Activated naive CD8-positive, alpha-beta T cell treated with anti-CD3 and anti-CD28 coated beads, Interleukin-2, amount 50 U/mL, for 24 hours (primary cell): ENCODE results near the gene RAB19.
A peak's percentile ranks its signal among the peaks of the same experiment; 100 is the strongest.
"Not testable (repeated sequence)": the region's sequence is repeated elsewhere in the genome, so short reads cannot be mapped to it uniquely, and the experiment has no call there.

ENCODE experiments used
- ATAC-seq: fragments of 150-1000 bp; cut with Tn5 transposase; one replicate; pipeline ENCODE4 v1.10.0; 2021
- DNase-seq: peaks from one replicate; pipeline ENCODE4 v3.0.0; 2021
- H3K27ac Mint-ChIP-seq: one replicate; pipeline ENCODE4 v1.8.0; 2021; ENCODE audit warnings: mild to moderate bottlenecking, mixed read lengths
- H3K27me3 Mint-ChIP-seq: one replicate; pipeline ENCODE4 v1.8.0; 2021; ENCODE audit warnings: mixed read lengths
- H3K36me3 Mint-ChIP-seq: one replicate; pipeline ENCODE4 v1.8.0; 2021; ENCODE audit warnings: low read depth, mixed read lengths
- H3K4me1 Mint-ChIP-seq: one replicate; pipeline ENCODE4 v1.8.0; 2021; ENCODE audit warnings: mixed read lengths
- H3K4me3 Mint-ChIP-seq: one replicate; pipeline ENCODE4 v1.8.0; 2021; ENCODE audit warnings: mild to moderate bottlenecking, moderate library complexity, mixed read lengths
- H3K9me3 Mint-ChIP-seq: one replicate; pipeline ENCODE4 v1.8.0; 2021; ENCODE audit warnings: mixed read lengths

The RAB19 gene

DNA sequence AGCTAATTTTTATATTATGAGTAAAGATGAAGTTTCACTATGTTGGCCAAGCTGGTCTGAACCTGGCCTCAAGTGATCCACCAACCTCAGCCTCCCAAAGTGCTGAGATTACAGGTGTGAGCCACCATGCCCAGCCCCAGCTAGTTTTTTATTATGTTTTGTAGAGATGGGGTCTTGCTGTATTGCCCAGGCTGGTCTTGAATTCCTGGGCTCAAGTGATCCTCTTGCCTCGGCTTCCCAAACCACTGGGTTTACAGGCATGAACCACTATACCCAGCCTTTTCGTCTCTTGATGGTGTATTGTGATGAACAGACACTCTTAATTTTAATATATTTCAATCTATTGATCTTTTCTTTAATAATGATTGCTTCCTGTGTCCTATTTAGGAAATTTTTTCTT, 17.7 kb downstream of the RAB19 start:
- no peaks in the 10 kb centered on the region for H3K27me3 Mint-ChIP-seq
- no peak for DNase-seq
- ATAC-seq, result no peak
- H3K4me1 Mint-ChIP-seq, result peaks cover 3% of the 10 kb centered on the region
- H3K4me3 Mint-ChIP-seq, result no peak overlapping the region
- H3K9me3 Mint-ChIP-seq, result no peaks in the 10 kb centered on the region
- H3K36me3 Mint-ChIP-seq, result no peaks in the 10 kb centered on the region
- no peak overlapping the region for H3K27ac Mint-ChIP-seq

DNA sequence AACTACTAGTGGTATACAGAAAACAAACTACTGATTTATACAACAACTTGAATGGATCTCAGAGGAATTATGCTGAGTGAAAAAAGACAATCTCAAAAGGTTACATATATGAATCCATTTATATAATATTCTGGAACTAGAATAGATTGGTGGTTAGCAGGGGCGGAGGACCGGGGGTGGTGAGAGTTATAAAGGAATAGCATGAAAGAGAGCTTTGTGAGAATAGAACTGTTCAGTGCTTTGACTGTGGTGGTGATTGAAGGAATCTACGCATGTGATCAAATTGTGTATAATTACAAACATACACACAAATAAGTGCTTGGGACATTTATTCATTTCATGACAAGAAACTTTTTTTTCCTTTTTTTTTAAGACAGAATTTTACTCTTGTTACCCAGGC, 19.6 kb downstream of the RAB19 start:
- Mint-ChIP-seq H3K27me3 (no peaks in the 10 kb centered on the region), H3K36me3 (no peaks in the 10 kb centered on the region), H3K4me3 (no peak overlapping the region), H3K4me1 (no peaks in the 10 kb centered on the region), H3K27ac (no peak overlapping the region), H3K9me3 (no peaks in the 10 kb centered on the region)
- DNase-seq (no peak), ATAC-seq (no peak)

DNA sequence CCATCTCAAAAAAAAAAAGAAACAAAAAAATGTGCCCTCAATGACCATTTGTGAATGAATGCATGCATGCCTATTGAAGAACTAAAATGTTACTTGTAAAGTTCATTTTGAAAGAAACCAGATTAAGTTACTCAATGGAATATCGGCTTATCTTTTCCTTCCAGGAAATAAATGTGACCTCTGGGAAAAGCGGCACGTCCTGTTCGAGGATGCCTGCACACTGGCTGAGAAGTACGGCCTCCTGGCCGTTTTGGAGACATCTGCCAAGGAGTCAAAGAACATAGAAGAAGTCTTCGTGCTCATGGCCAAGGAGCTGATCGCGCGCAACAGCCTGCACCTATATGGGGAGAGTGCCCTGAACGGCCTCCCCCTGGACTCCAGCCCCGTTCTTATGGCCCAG, 21.9 kb downstream of the RAB19 start:
- no peak overlapping the region for H3K4me3 Mint-ChIP-seq
- no peak for DNase-seq
- no peaks in the 10 kb centered on the region for H3K9me3 Mint-ChIP-seq
- no peaks in the 10 kb centered on the region for H3K27me3 Mint-ChIP-seq
- no peak overlapping the region for H3K27ac Mint-ChIP-seq
- no peak for ATAC-seq
- H3K36me3 Mint-ChIP-seq, result no peaks in the 10 kb centered on the region
- H3K4me1 Mint-ChIP-seq, result no peaks in the 10 kb centered on the region

DNA sequence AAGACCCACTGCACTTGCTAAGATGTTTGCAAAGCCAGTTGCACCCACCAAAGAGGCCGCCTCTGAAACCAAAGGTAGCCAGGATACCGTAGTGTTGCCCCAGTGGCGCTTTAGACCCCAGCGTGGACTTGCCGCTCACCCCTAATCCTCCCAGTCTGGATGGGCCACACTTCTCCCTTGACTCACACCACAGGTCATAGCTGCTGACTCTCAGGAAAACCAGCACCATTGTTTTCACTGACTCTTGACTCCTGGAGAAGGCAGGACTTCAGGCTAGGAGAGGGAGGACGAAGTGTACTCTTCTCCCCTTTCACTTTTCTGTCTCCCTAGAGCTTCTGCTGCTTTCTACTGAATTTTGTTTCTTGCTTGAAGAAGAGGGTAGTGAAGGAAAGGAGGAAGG, 22.3 kb downstream of the RAB19 start:
- Mint-ChIP-seq H3K36me3 (no peaks in the 10 kb centered on the region), H3K9me3 (no peaks in the 10 kb centered on the region), H3K4me3 (no peak overlapping the region), H3K27ac (no peak overlapping the region), H3K27me3 (no peaks in the 10 kb centered on the region), H3K4me1 (no peaks in the 10 kb centered on the region)
- ATAC-seq (no peak), DNase-seq (no peak)

DNA sequence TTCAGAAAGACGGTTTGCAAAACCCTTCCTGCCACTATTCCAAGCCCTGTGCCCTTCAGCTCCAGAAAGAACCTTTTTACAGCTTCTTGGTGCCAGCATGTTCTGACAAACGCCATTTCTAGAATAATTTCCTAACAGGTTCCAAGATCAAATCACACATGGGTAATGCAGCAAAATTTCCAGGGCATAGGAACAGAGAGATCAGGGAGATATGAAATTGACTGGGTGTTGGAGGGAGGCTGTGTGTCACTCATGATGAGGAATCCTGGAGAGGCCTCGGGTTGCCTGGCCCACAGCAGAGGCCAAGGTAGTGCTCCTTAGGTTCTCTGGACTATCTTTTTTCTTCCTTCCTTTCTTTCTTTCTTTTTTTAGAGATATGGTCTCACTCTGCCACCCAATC, 29.5 kb downstream of the RAB19 start:
- no peaks in the 10 kb centered on the region for H3K4me1 Mint-ChIP-seq
- H3K4me3 Mint-ChIP-seq, result no peak overlapping the region
- no peak for ATAC-seq
- no peak for DNase-seq
- H3K9me3 Mint-ChIP-seq, result no peaks in the 10 kb centered on the region
- H3K36me3 Mint-ChIP-seq, result no peaks in the 10 kb centered on the region
- no peak overlapping the region for H3K27ac Mint-ChIP-seq
- H3K27me3 Mint-ChIP-seq, result peaks cover 3% of the 10 kb centered on the region

DNA sequence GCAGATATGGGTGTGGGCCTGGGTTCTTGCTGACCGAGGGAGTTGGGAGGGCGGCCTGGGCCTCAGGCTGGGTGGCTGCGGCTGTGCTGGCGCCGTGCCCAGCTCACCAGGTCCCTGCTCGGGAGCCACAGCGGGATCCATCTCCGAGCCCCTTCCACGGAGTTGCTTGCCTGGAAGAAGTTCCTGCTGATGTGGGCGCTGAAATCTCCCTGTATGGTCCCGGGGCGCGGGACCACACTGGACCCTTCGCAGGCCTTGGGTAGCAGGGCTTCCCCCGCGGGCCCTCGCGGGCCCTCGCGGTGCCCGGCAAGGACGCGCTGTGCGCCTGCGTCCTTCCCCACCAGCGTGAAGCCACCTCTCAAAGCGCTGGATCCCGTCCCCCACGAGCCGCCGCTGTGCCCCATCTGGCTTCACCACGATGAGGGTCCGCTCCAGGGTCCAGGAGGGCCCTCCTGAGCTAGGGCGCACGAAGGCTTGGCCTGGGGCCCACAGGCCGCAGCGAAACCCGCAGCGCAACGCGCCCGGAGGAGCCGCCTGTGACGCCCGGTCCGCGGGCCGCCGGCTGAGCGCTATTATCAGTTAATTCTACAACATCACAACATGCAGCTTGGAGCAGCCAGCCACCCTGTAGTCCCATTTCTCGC, 31.5 kb downstream of the RAB19 start:
- peaks cover 7% of the 10 kb centered on the region for H3K4me1 Mint-ChIP-seq
- H3K4me3 Mint-ChIP-seq, result no peak overlapping the region
- DNase-seq (no peak), ATAC-seq (no peak)
- no peaks in the 10 kb centered on the region for H3K36me3 Mint-ChIP-seq
- peaks cover 4% of the 10 kb centered on the region for H3K27me3 Mint-ChIP-seq
- H3K27ac Mint-ChIP-seq, result no peak overlapping the region
- H3K9me3 Mint-ChIP-seq, result no peaks in the 10 kb centered on the region

DNA sequence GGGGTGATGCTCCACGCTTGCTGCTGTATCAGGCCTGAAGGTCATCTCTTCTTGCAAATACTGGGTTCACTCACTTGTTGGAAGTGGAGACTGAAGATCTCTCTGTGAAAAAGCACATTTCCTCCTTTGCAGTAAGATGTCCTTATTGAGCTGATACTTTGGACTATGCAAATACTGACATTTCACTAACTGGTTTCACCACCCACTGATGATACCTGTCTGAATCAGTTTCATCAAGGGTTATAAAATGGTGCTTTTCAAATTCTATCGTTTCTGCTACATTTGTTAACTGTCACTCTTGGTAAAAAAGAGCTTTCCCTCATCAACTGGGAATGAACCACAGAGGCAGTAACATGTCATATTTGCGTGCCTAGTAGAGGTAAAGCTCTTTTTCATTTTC, 35.5 kb downstream of the RAB19 start:
- peak; percentile 76 for ATAC-seq
- Mint-ChIP-seq H3K9me3 (no peaks in the 10 kb centered on the region), H3K4me1 (peaks cover 7% of the 10 kb centered on the region), H3K4me3 (no peak overlapping the region), H3K36me3 (no peaks in the 10 kb centered on the region), H3K27ac (no peak overlapping the region), H3K27me3 (peaks cover 3% of the 10 kb centered on the region)
- no peak for DNase-seq

DNA sequence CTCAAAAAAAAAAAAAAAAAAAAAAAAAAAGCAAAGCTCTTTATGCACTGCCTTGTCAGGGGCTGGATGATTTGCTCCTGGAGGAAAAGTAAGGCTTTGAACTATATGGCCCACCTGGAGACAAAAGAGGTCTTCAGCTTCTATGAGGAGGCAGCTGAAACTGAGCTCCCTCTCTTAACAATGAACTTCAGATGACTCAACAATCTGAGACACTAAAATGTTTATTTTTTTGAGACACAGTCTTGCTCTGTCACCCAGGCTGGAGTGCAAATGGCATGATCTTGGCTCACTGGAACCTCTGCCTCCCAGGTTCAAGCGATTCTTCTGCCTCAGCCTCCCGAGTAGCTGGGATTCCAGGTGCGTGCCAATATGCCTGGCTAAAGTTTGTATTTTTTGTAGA, 36.7 kb downstream of the RAB19 start:
- H3K9me3 Mint-ChIP-seq, result no peaks in the 10 kb centered on the region
- peaks cover 1% of the 10 kb centered on the region for H3K27me3 Mint-ChIP-seq
- DNase-seq, result no peak
- H3K36me3 Mint-ChIP-seq, result no peaks in the 10 kb centered on the region
- no peak for ATAC-seq
- H3K4me3 Mint-ChIP-seq, result no peak overlapping the region
- H3K27ac Mint-ChIP-seq, result no peak overlapping the region
- peaks cover 7% of the 10 kb centered on the region for H3K4me1 Mint-ChIP-seq

DNA sequence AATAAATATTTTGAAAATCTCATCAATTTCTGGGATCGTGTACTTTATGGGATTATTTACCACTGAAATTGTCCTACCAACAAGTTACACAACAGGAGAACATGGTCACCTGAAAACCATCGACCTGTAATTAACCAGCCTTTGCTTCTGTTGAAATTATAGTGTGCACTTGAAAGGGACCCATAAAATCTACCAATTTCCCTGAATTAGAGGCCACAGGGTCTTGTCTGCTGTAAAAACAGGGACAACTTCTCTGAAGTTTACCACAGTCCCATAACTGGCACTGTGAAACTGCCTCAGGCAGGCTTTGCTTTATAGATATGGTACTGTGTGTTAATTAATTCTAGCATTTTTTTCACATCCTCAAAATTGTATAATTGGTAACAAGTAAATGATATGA, 37.7 kb downstream of the RAB19 start:
- ATAC-seq (no peak), DNase-seq (no peak)
- Mint-ChIP-seq H3K4me1 (peaks cover 7% of the 10 kb centered on the region), H3K27ac (no peak overlapping the region), H3K27me3 (peaks cover 1% of the 10 kb centered on the region), H3K4me3 (no peak overlapping the region), H3K9me3 (no peaks in the 10 kb centered on the region), H3K36me3 (no peaks in the 10 kb centered on the region)

DNA sequence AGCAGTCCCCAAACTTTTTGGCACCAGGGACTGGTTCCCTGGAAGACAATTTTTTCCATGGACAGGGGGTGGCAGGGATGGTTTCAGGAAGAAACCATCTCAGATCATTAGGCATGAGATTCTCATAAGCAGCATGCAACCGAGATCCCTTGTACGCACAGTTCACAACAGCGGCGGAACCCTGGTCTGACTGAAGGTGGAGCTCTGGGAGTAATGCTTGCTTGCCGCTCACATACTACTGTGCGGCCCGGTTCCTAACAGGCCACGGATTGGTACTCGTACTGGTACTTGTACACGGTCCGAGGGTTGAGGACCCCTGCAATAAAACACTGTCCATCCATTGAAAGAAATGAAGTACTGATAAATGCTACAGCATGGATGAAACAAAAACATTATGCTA, 42.6 kb downstream of the RAB19 start:
- H3K4me1 Mint-ChIP-seq, result peaks cover 13% of the 10 kb centered on the region
- H3K27ac Mint-ChIP-seq, result no peak overlapping the region
- H3K27me3 Mint-ChIP-seq, result no peaks in the 10 kb centered on the region
- ATAC-seq, result no peak
- no peak for DNase-seq
- H3K4me3 Mint-ChIP-seq, result no peak overlapping the region
- H3K36me3 Mint-ChIP-seq, result no peaks in the 10 kb centered on the region
- H3K9me3 Mint-ChIP-seq, result no peaks in the 10 kb centered on the region

DNA sequence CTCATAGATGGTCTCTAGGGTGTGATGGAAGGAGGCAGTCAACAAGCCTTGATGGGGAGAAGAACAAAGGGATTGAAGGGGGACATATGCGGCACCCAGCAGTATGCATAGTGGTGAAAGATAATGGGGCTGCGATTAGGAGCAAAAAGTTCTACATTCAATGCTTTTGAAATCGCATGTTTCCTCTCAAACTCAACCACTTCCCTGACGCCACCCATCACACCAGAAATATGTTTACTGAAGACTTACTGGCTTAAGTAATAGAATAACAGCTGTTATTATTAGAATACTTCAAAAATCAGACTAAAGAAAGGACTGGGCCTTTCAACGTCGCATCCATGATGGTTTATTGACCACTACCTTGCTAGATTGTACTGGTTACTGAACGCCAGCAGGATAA, 44.0 kb downstream of the RAB19 start:
- H3K36me3 Mint-ChIP-seq, result peaks cover 3% of the 10 kb centered on the region
- no peak overlapping the region for H3K27ac Mint-ChIP-seq
- H3K4me3 Mint-ChIP-seq, result no peak overlapping the region

DNA sequence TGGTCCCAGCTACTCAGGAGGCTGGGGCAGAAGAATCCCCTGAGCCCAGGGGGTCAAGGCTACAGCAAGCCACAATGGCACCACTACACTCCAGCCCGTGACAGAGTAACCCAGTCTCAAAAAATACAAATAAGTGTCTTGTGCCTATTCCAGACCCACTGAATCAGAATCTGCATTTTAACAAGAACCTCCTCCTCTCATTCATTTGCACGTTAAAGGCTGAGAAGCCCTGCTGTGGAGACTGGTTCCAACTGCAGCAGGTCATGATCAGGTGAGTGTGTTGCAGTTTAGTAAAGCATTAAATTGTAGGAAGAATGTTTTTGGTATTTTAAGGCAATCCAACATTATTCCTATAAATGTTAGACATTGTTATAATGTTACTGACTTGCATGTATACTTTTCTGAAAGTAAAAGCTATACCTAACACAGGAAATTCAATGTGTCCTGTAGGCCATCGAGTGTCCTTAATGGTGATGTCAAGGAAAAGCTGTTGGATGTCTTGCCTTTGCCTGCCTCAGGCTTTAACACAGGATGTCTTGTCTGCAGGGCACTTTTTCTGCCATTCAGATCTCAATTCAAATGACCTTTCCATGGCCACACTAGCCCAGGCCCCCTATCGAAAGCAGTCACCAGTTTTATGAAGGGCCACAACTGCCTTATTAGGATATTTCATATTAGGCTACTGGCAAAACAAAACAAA, 45.1 kb downstream of the RAB19 start:
- Mint-ChIP-seq H3K4me3 (no peak overlapping the region), H3K4me1 (peaks cover 16% of the 10 kb centered on the region), H3K9me3 (no peaks in the 10 kb centered on the region), H3K27me3 (no peaks in the 10 kb centered on the region), H3K27ac (no peak overlapping the region), H3K36me3 (peaks cover 8% of the 10 kb centered on the region)
- ATAC-seq, result no peak
- no peak for DNase-seq

More for the DNA sequence above, 44.0 kb downstream of the RAB19 start:
- H3K9me3 Mint-ChIP-seq, result no peaks in the 10 kb centered on the region
- H3K4me1 Mint-ChIP-seq, result peaks cover 16% of the 10 kb centered on the region
- ATAC-seq (no peak), DNase-seq (no peak)
- H3K27me3 Mint-ChIP-seq, result no peaks in the 10 kb centered on the region

DNA sequence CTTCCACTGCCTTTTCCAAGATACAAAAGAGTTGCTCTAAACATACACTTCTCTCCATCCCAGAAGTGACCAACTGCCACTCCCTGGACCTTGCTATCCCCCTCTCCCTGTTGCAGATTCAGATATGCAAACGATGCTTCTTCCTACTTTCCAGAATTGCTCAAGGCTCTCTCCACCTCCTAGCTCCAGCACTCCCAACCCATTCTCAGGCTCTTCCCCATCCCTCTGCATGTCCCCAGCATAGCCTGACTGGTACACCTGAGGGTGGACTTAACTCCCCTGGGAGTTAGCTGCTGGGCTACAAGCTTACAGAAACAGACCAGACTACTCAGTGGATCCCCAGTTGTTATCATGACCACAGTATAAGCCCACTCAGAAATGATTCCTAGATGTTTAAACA, 47.9 kb downstream of the RAB19 start:
- H3K27me3 Mint-ChIP-seq, result no peaks in the 10 kb centered on the region
- peak overlapping the region; percentile 18 for H3K27ac Mint-ChIP-seq
- H3K36me3 Mint-ChIP-seq, result peaks cover 28% of the 10 kb centered on the region
- H3K4me1 Mint-ChIP-seq, result peaks cover 27% of the 10 kb centered on the region
- H3K4me3 Mint-ChIP-seq, result no peak overlapping the region
- DNase-seq, result no peak
- ATAC-seq, result no peak
- no peaks in the 10 kb centered on the region for H3K9me3 Mint-ChIP-seq

DNA sequence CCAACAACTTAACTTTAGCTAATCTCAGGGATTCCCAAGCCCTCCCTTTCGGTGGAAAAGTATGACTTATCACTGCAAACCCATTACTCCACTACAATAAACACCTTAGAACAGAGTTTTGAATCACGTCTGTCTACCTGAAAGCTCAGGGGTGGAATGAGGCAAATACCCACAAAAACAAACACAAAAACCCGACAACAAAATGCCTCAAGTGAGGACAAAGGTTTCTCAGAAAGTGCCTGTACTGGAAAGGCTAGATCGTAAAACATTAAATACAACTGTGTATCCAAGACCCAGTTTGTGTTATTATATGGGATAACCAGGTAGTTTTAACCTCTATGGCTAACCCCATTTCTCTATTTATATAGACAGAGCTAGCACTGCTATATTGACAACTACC, 49.4 kb downstream of the RAB19 start:
- ATAC-seq (no peak), DNase-seq (no peak)
- Mint-ChIP-seq H3K36me3 (peaks cover 34% of the 10 kb centered on the region), H3K27ac (no peak overlapping the region), H3K27me3 (no peaks in the 10 kb centered on the region), H3K9me3 (no peaks in the 10 kb centered on the region), H3K4me3 (no peak overlapping the region), H3K4me1 (peaks cover 33% of the 10 kb centered on the region)

DNA sequence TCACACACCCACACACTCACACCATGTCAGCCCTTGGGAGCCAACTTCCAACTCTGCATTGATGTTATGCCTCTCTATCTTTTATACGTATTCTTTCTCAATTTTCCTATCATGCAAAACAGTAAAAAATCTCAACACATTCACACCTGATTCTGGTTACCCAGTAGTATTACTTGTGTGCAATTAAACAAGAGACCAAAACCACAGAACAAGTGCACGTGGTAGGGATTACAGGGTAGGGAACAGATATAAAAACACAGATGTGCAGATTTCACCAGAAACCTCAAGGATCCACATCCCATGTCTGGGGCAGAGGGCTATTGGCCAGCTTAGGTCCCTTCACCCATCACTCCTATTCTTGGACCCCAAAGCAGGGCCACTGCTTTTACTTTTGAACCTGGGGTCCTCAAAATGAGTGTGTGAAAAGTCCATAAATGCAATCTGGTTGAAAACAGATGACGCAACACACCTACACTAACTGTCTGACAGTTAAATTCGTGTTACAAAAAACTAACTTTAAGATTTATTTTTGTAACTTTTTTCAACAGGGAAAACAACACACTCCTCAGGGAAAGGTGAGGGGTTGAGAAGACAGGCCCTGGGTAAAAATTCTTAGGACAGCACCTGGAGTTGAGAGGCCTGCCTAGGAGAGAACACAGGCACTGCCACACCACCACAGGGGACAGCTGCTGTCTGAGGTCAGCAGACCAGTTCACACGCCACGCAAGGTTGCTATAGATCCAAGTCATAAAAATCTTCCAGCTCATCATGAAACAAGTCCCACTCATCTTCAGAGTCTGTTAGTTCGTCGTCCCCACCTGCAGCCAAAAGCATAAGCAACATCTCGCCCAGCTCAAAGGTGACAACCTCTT, 50.2 kb downstream of the RAB19 start:
- Mint-ChIP-seq H3K4me1 (peaks cover 33% of the 10 kb centered on the region), H3K36me3 (peaks cover 39% of the 10 kb centered on the region), H3K27ac (peak overlapping the region; percentile 63)
- not testable (repeated sequence) for H3K9me3 Mint-ChIP-seq, H3K27me3 Mint-ChIP-seq, H3K4me3 Mint-ChIP-seq, ATAC-seq, DNase-seq
